Loucy (cell line): ENCODE results near the gene CCDC51.

Experiments
- H2AFZ ChIP-seq: fragments of 200-600 bp; sonication (generic); 2 replicates; pipeline ENCODE4 v1.6.0; 2016; ENCODE audit warnings: antibody characterized with exemption, mild to moderate bottlenecking, low read length, moderate library complexity
- H3F3A ChIP-seq: fragments of 200-600 bp; 2 replicates; pipeline ENCODE4 v1.6.0; 2016; ENCODE audit warnings: antibody characterized with exemption, low read depth, mild to moderate bottlenecking
- H3K27me3 ChIP-seq: fragments of 200-600 bp; sonication (generic); 2 replicates; pipeline ENCODE4 v1.6.1; 2014; ENCODE audit warnings: low read length, mild to moderate bottlenecking; ENCODE audit not compliant: insufficient read depth, poor library complexity, severe bottlenecking
- H3K36me3 ChIP-seq: fragments of 200-600 bp; sonication (generic); 2 replicates; pipeline ENCODE4 v1.6.1; 2016; ENCODE audit warnings: low read length; ENCODE audit not compliant: insufficient read depth
- H3K4me1 ChIP-seq: fragments of 200-600 bp; sonication (generic); 2 replicates; pipeline ENCODE4 v1.5.1; 2014; ENCODE audit warnings: low read length, mild to moderate bottlenecking; ENCODE audit not compliant: insufficient read depth, poor library complexity, severe bottlenecking
- H3K4me2 ChIP-seq: fragments of 200-600 bp; sonication (generic); 2 replicates; pipeline ENCODE4 v1.6.0; 2014; ENCODE audit warnings: antibody characterized with exemption, low read length, low read depth, mild to moderate bottlenecking; ENCODE audit not compliant: poor library complexity, severe bottlenecking
- H3K4me3 ChIP-seq: fragments of 200-600 bp; sonication (generic); 2 replicates; pipeline ENCODE4 v1.5.1; 2014; ENCODE audit warnings: low read length, mild to moderate bottlenecking, mixed read lengths; ENCODE audit not compliant: poor library complexity, severe bottlenecking
- H3K79me2 ChIP-seq: fragments of 200-600 bp; sonication (generic); 2 replicates; pipeline ENCODE4 v1.6.1; 2014; ENCODE audit warnings: low read length; ENCODE audit not compliant: insufficient read depth
- H3K9ac ChIP-seq: fragments of 200-600 bp; sonication (generic); 2 replicates; pipeline ENCODE4 v1.6.0; 2014; ENCODE audit warnings: mild to moderate bottlenecking, low read depth, low read length, moderate library complexity; ENCODE audit not compliant: poor library complexity, severe bottlenecking
- H3K9me2 ChIP-seq: fragments of 200-600 bp; sonication (generic); replicated peaks from 2 replicates; pipeline ENCODE4 v1.6.1; 2016; ENCODE audit warnings: low read depth, low read length, mixed read lengths
- H3K9me3 ChIP-seq: fragments of 200-600 bp; sonication (generic); 2 replicates; pipeline ENCODE4 v1.6.1; 2014; ENCODE audit warnings: mild to moderate bottlenecking, antibody characterized with exemption, low read length, low read depth; ENCODE audit not compliant: insufficient read depth
- H4K20me1 ChIP-seq: fragments of 200-600 bp; sonication (generic); 2 replicates; pipeline ENCODE4 v1.6.0; 2014; ENCODE audit warnings: antibody characterized with exemption, low read length, mild to moderate bottlenecking; ENCODE audit not compliant: insufficient read depth, poor library complexity, severe bottlenecking
- EZH2phosphoT487 ChIP-seq: fragments of 200-600 bp; IDR thresholded peaks from 2 replicates; pipeline ENCODE4 v1.6.1; 2018; ENCODE audit warnings: antibody characterized with exemption, mild to moderate bottlenecking, moderate library complexity, borderline replicate concordance
- TF ChIP-seq, protein P1 (sequence below): fragments of 200-600 bp; sonication (generic); conservative IDR thresholded peaks from 2 replicates; pipeline ENCODE4 v1.5.1; 2014; ENCODE audit warnings: mild to moderate bottlenecking, antibody characterized with exemption, low read length

Gene CCDC51

DNA sequence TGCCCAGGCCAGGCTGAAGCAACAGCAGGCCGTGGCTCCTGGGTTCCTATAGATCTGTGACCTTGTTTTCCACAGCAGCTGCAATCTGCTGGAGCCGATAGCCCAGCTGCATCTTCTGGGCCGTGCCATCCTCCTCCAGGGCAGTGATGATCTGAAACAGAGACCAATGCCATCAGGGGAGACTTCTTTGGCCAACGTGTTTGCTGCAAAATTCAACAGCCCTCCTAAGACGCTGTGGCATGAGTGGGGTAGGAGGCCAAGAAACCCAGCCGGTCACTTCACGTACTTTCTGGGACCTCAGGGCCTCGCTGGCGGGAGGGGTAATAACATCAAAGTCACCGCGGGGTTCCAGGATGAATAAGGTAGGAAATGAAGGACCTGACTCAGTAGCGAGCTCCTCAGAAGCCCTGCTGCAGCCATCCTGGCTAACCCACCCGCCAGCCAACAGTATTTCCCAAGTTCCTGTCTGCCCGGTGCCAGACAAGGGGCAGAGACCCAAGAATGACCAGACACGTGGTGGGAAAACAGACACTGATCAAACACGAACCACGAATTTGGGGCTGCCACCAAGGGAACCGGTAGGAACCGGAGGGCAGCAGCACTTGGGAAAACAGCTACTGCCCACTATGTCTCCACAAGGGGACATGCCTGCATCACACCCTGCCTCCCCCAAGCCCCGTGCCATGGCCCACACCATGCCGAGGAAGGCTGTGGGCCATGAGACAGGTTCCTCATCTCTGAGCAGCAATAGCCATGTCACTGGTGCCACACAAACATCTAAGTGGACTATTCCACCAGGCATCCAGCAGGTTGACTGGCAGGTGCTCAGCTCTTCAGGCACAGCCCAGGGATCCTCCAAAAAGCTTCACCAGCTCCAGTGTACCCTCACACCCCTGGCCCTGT, 35.2 kb downstream of the CCDC51 start:
- no peak for TF ChIP-seq EZH2phosphoT487
- TF ChIP-seq, protein P1, sequence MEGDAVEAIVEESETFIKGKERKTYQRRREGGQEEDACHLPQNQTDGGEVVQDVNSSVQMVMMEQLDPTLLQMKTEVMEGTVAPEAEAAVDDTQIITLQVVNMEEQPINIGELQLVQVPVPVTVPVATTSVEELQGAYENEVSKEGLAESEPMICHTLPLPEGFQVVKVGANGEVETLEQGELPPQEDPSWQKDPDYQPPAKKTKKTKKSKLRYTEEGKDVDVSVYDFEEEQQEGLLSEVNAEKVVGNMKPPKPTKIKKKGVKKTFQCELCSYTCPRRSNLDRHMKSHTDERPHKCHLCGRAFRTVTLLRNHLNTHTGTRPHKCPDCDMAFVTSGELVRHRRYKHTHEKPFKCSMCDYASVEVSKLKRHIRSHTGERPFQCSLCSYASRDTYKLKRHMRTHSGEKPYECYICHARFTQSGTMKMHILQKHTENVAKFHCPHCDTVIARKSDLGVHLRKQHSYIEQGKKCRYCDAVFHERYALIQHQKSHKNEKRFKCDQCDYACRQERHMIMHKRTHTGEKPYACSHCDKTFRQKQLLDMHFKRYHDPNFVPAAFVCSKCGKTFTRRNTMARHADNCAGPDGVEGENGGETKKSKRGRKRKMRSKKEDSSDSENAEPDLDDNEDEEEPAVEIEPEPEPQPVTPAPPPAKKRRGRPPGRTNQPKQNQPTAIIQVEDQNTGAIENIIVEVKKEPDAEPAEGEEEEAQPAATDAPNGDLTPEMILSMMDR = no peak
- Histone ChIP-seq H3K79me2 (no peaks in the 10 kb centered on the region), H3K4me1 (peaks cover 17% of the 10 kb centered on the region), H3K9me3 (no peaks in the 10 kb centered on the region), H2AFZ (no peak overlapping the region), H3K9ac (no peak overlapping the region), H3K4me2 (no peak overlapping the region), H3K36me3 (peaks cover 52% of the 10 kb centered on the region; the same call in 1 of the 2 replicates), H3F3A (no peaks in the 10 kb centered on the region), H3K4me3 (no peak overlapping the region), H3K9me2 (no peaks in the 10 kb centered on the region), H3K27me3 (no peaks in the 10 kb centered on the region), H4K20me1 (no peaks in the 10 kb centered on the region)

DNA sequence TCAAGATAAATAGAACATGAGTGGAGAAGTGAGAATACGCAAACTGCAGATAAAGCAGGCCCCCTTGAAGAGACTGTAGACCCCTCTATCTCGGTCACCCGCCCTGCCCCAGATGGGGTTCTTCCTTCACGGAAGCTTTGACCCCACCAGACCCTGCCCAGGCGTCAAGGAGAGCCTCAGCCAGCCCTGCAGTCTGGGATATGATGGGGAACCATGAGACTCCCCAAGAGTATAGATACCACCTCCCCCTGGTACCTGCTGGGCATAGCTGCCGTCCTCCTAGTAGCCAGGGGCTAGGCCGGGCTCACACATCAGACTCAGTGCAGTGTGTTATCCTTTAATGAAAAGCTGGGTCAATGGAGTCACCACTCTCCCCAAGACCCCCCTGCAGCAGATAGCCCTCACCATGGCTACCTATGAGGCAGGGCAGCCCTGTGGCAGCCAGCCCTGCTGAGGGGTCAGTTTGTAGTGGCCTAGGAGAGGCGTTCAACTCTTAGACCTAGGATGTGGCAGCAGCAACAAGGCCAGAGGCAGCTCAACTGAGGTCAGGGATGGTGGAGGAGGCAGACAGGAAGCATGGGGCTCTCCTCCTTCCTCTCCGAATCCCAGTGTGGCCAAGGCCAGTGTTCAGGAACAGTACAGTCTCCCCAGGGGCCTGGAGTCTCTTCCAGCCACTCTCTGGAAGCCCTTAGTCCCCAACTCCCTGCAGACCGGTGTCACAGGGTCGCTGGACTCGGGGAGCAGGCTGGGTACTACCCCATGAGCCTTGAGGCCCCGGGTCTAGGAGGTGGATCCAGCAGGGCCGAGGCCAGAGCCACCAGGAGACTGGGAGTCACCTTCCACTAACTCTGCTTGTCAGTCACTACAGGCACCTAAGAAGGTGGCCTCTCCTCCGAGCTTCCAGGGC, 36.1 kb downstream of the CCDC51 start:
- Histone ChIP-seq H3K9me2 (no peaks in the 10 kb centered on the region), H3K36me3 (peaks cover 44% of the 10 kb centered on the region; the same call in 1 of the 2 replicates), H3F3A (no peaks in the 10 kb centered on the region), H3K9ac (no peak overlapping the region), H3K4me3 (no peak overlapping the region), H3K27me3 (no peaks in the 10 kb centered on the region), H3K4me1 (peaks cover 17% of the 10 kb centered on the region), H3K79me2 (no peaks in the 10 kb centered on the region), H3K9me3 (no peaks in the 10 kb centered on the region), H4K20me1 (no peaks in the 10 kb centered on the region), H3K4me2 (no peak overlapping the region), H2AFZ (no peak overlapping the region)
- TF ChIP-seq EZH2phosphoT487 = no peak
- TF ChIP-seq, protein P1 = no peak

DNA sequence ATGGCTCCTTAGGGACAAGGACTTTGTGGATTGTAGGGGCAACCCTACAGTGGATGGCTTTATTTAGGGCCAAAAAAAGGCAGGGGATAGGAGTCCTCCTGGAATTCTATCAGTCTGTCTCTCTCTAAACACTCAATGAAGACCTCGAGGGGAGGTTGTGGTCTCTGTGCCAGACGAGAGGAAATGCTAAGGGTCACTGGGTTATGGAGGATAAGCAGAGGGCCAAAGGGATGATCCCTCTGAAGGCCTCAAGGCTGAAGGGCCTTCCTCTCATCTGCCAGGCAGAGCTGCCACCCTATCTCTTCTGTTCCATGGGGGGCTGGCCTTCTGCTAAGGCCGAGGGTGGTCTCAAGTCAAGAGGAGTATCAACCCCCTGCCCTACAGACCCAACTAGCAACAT, 37.0 kb downstream of the CCDC51 start:
- H3K36me3 ChIP-seq = peaks cover 40% of the 10 kb centered on the region; the same call in 1 of the 2 replicates
- H3K4me3 ChIP-seq = no peak overlapping the region
- H3K9me3 ChIP-seq = no peaks in the 10 kb centered on the region
- TF ChIP-seq, protein P1 = no peak
- no peak for TF ChIP-seq EZH2phosphoT487
- H3K79me2 ChIP-seq = no peaks in the 10 kb centered on the region
- H3K9me2 ChIP-seq = no peaks in the 10 kb centered on the region
- H3K9ac ChIP-seq = no peak overlapping the region
- no peaks in the 10 kb centered on the region for H3F3A ChIP-seq
- no peaks in the 10 kb centered on the region for H3K27me3 ChIP-seq
- H4K20me1 ChIP-seq = no peaks in the 10 kb centered on the region
- H3K4me1 ChIP-seq = peaks cover 19% of the 10 kb centered on the region
- H3K4me2 ChIP-seq = no peak overlapping the region
- H2AFZ ChIP-seq = no peak overlapping the region
